GM23338 (cell line): ENCODE data around the gene FTO. TPM values are rescaled to one million over a fixed set of nuclear protein-coding genes. Genes with fewer than 3 reads are reported as not detected.

Experiments used
- CREB1 ChIP-seq: fragments of 250-450 bp; sonication (Bioruptor Pico); IDR thresholded peaks from 2 replicates; pipeline ENCODE4 v1.5.0; 2020; ENCODE audit warnings: low read depth, mild to moderate bottlenecking, moderate library complexity
- EZH2 ChIP-seq: fragments of 200-600 bp; sonication (generic); IDR thresholded peaks from one replicate; pipeline ENCODE4 v1.8.0; 2017; ENCODE audit warnings: antibody characterized with exemption, mild to moderate bottlenecking, low read depth; ENCODE audit not compliant: unreplicated experiment
- JUNB ChIP-seq: IDR thresholded peaks from one replicate; pipeline ENCODE4 v1.6.1; 2016; ENCODE audit warnings: antibody characterized with exemption; ENCODE audit not compliant: unreplicated experiment
- POLR2AphosphoS5 ChIP-seq: IDR thresholded peaks from 2 replicates; pipeline ENCODE4 v1.6.1; 2016; ENCODE audit warnings: antibody characterized with exemption, low read depth
- polyA plus RNA-seq: library from polyadenylated mRNA; unstranded; fragments of >200 nt; fragmentation: Nextera tagmentation; extraction: Ambion mirVana; gene quantifications from 2 replicates; pipeline ENCODE4 v1.2.1, GENCODE V29; 2016
- total RNA-seq: library from RNA; depleted of rRNA; stranded (reverse); fragments of >200 nt; shearing (Covaris generic); gene quantifications from 2 replicates; pipeline ENCODE4 v1.2.3, GENCODE V29; 2014
- TF ChIP-seq, protein P1 (sequence below): fragments of 250-450 bp; sonication (Bioruptor Pico); IDR thresholded peaks from 2 replicates; pipeline ENCODE4 v1.5.0; 2020; ENCODE audit warnings: mild to moderate bottlenecking, moderate library complexity
- TF ChIP-seq, protein P2 (sequence below): IDR thresholded peaks from one replicate; pipeline ENCODE4 v1.6.1; 2018; ENCODE audit warnings: antibody characterized with exemption; ENCODE audit not compliant: unreplicated experiment
- TF ChIP-seq, protein P3 (sequence below): IDR thresholded peaks from 2 replicates; pipeline ENCODE4 v1.6.1; 2016; ENCODE audit warnings: antibody characterized with exemption

The FTO gene
- total and polyA plus RNA-seq, 2 experiments from 2014 or later, result 17.7 to 69.6 TPM

DNA sequence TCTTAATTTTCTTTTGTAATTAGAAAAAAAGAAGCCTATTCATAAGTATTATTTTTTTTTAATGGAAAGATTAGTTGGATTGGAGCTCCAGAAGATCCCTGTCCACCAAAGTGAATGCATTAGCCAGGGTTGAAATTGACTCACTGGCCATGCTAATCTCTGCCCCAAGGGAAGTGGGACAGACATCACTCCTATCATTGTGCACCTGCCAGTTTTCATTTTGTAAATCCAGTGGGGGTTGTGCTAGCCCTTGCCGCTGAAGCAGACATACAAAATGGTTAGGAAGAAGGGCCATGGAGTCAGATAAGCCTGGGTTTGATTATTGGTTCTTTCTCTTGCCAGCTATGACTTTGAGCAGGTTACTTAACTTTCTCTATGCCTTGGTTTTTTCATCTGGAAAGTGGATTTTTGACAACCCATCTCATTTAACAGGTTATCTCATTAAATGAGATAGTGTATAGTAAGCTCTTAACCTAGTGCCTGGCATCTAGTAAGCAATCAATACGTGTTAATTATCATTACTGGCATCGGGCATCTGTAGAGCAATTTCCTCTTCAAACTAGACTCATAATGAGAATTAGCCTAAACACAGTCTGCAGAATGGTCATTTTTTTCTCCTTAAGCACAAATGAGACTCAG lies 365.8 kb downstream of the FTO start (continued):
- TF ChIP-seq, protein P1, sequence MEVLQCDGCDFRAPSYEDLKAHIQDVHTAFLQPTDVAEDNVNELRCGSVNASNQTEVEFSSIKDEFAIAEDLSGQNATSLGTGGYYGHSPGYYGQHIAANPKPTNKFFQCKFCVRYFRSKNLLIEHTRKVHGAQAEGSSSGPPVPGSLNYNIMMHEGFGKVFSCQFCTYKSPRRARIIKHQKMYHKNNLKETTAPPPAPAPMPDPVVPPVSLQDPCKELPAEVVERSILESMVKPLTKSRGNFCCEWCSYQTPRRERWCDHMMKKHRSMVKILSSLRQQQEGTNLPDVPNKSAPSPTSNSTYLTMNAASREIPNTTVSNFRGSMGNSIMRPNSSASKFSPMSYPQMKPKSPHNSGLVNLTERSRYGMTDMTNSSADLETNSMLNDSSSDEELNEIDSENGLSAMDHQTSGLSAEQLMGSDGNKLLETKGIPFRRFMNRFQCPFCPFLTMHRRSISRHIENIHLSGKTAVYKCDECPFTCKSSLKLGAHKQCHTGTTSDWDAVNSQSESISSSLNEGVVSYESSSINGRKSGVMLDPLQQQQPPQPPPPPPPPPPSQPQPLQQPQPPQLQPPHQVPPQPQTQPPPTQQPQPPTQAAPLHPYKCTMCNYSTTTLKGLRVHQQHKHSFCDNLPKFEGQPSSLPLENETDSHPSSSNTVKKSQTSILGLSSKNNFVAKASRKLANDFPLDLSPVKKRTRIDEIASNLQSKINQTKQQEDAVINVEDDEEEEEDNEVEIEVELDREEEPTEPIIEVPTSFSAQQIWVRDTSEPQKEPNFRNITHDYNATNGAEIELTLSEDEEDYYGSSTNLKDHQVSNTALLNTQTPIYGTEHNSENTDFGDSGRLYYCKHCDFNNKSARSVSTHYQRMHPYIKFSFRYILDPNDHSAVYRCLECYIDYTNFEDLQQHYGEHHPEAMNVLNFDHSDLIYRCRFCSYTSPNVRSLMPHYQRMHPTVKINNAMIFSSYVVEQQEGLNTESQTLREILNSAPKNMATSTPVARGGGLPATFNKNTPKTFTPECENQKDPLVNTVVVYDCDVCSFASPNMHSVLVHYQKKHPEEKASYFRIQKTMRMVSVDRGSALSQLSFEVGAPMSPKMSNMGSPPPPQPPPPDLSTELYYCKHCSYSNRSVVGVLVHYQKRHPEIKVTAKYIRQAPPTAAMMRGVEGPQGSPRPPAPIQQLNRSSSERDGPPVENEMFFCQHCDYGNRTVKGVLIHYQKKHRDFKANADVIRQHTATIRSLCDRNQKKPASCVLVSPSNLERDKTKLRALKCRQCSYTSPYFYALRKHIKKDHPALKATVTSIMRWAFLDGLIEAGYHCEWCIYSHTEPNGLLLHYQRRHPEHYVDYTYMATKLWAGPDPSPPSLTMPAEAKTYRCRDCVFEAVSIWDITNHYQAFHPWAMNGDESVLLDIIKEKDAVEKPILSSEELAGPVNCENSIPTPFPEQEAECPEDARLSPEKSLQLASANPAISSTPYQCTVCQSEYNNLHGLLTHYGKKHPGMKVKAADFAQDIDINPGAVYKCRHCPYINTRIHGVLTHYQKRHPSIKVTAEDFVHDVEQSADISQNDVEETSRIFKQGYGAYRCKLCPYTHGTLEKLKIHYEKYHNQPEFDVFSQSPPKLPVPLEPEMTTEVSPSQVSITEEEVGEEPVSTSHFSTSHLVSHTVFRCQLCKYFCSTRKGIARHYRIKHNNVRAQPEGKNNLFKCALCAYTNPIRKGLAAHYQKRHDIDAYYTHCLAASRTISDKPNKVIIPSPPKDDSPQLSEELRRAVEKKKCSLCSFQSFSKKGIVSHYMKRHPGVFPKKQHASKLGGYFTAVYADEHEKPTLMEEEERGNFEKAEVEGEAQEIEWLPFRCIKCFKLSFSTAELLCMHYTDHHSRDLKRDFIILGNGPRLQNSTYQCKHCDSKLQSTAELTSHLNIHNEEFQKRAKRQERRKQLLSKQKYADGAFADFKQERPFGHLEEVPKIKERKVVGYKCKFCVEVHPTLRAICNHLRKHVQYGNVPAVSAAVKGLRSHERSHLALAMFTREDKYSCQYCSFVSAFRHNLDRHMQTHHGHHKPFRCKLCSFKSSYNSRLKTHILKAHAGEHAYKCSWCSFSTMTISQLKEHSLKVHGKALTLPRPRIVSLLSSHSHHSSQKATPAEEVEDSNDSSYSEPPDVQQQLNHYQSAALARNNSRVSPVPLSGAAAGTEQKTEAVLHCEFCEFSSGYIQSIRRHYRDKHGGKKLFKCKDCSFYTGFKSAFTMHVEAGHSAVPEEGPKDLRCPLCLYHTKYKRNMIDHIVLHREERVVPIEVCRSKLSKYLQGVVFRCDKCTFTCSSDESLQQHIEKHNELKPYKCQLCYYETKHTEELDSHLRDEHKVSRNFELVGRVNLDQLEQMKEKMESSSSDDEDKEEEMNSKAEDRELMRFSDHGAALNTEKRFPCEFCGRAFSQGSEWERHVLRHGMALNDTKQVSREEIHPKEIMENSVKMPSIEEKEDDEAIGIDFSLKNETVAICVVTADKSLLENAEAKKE (CRISPR knock-in tag), result no peak
- TF ChIP-seq JUNB (no peak), POLR2AphosphoS5 (no peak), EZH2 (no peak), CREB1 (CRISPR knock-in tag) (no peak)
- TF ChIP-seq, protein P2, sequence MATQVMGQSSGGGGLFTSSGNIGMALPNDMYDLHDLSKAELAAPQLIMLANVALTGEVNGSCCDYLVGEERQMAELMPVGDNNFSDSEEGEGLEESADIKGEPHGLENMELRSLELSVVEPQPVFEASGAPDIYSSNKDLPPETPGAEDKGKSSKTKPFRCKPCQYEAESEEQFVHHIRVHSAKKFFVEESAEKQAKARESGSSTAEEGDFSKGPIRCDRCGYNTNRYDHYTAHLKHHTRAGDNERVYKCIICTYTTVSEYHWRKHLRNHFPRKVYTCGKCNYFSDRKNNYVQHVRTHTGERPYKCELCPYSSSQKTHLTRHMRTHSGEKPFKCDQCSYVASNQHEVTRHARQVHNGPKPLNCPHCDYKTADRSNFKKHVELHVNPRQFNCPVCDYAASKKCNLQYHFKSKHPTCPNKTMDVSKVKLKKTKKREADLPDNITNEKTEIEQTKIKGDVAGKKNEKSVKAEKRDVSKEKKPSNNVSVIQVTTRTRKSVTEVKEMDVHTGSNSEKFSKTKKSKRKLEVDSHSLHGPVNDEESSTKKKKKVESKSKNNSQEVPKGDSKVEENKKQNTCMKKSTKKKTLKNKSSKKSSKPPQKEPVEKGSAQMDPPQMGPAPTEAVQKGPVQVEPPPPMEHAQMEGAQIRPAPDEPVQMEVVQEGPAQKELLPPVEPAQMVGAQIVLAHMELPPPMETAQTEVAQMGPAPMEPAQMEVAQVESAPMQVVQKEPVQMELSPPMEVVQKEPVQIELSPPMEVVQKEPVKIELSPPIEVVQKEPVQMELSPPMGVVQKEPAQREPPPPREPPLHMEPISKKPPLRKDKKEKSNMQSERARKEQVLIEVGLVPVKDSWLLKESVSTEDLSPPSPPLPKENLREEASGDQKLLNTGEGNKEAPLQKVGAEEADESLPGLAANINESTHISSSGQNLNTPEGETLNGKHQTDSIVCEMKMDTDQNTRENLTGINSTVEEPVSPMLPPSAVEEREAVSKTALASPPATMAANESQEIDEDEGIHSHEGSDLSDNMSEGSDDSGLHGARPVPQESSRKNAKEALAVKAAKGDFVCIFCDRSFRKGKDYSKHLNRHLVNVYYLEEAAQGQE, result no peak
- TF ChIP-seq, protein P3, sequence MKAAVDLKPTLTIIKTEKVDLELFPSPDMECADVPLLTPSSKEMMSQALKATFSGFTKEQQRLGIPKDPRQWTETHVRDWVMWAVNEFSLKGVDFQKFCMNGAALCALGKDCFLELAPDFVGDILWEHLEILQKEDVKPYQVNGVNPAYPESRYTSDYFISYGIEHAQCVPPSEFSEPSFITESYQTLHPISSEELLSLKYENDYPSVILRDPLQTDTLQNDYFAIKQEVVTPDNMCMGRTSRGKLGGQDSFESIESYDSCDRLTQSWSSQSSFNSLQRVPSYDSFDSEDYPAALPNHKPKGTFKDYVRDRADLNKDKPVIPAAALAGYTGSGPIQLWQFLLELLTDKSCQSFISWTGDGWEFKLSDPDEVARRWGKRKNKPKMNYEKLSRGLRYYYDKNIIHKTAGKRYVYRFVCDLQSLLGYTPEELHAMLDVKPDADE, result no peak
